ENCODE results near the gene POLA2.

DNA sequence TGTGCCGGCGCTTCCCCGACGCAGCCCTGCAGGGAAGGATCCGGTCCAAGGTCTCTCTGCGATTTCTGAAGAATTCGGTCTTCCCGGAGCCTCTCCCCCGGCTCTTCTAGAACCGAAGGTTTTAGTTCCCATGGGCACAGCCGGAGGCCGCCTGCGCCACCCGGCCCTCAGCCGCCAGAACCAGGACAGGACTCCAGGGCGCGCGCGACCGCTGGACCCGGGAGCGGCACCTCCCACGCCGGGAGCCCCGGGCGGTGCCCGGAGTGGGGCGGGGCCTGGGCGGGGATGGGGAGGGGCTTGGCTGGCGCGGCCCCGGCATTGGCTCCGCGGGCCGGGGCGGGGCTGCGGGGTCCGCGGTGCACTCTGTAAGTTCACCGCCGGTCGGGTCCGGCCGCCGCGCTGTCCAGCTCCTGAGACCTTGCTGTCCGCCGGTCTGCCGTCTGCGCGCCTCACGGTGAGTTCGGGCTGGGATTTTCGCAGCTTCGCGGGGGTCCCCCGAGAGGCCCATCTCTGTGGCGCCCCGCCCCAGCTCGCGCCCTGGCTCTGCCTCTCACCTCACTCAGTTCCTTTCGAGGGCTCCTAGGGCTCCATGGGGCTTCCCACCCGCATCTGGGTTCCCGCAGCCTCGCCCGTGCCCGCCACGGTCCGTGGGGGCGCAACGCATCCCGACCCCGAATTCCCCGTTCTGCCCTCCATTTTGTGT, 52.9 kb downstream of the POLA2 start, which contains the start of gene CDC42EP2:
- TF ChIP-seq CTCF (IDR thresholded peaks at IDR 0.05) = no peak
- TF ChIP-seq ZFX (IDR thresholded peaks at IDR 0.05; ENCODE audit: borderline replicate concordance) = no peak
